HG03342 (cell line): ENCODE results near the gene EXOC6B.

Source experiments
- ATAC-seq: cut with Tn5 transposase; IDR thresholded peaks from one replicate; pipeline ENCODE4 v1.9.1; 2021; ENCODE audit warnings: mild to moderate bottlenecking, moderate library complexity; ENCODE audit not compliant: unreplicated experiment

The EXOC6B gene

GRCh38 chr2:72235497-72236415 is 590.1 kb downstream of the EXOC6B start:
- no peak for ATAC-seq

- no peak for ATAC-seq
Measured at GRCh38 chr2:72233211-72233610, 592.6 kb downstream of the EXOC6B start.

GRCh38 chr2:72222829-72223564 is 602.8 kb downstream of the EXOC6B start:
- no peak for ATAC-seq

- no peak for ATAC-seq
Measured at GRCh38 chr2:72220170-72220569, 605.7 kb downstream of the EXOC6B start.

GRCh38 chr2:72214429-72215143 is 611.2 kb downstream of the EXOC6B start:
- no peak for ATAC-seq

- ATAC-seq: no peak
Measured at GRCh38 chr2:72212486-72212855, 613.4 kb downstream of the EXOC6B start.

- ATAC-seq: no peak
Measured at GRCh38 chr2:72211777-72212485, 613.9 kb downstream of the EXOC6B start.

- no peak for ATAC-seq
Measured at GRCh38 chr2:72211350-72211749, 614.5 kb downstream of the EXOC6B start.

GRCh38 chr2:72210470-72210869 is 615.4 kb downstream of the EXOC6B start:
- ATAC-seq: no peak

GRCh38 chr2:72208225-72208624 is 617.6 kb downstream of the EXOC6B start:
- ATAC-seq: no peak

- no peak for ATAC-seq
Measured at GRCh38 chr2:72207334-72207733, 618.5 kb downstream of the EXOC6B start.

GRCh38 chr2:72205504-72205881 is 620.3 kb downstream of the EXOC6B start:
- ATAC-seq: no peak

GRCh38 chr2:72204786-72205503 is 620.9 kb downstream of the EXOC6B start:
- ATAC-seq: no peak

- ATAC-seq: no peak
Measured at GRCh38 chr2:72204156-72204785, 621.6 kb downstream of the EXOC6B start.

GRCh38 chr2:72198532-72199241 is 627.1 kb downstream of the EXOC6B start:
- no peak for ATAC-seq

GRCh38 chr2:72193723-72194122 is 632.1 kb downstream of the EXOC6B start:
- no peak for ATAC-seq

GRCh38 chr2:72191441-72191840 is 634.4 kb downstream of the EXOC6B start:
- ATAC-seq: no peak

GRCh38 chr2:72185206-72185605 is 640.6 kb downstream of the EXOC6B start:
- ATAC-seq: no peak

GRCh38 chr2:72183466-72183865 is 642.4 kb downstream of the EXOC6B start:
- no peak for ATAC-seq
